IMR-90 (cell line): ENCODE data around the gene ST6GALNAC2. TPM values are rescaled to one million over a fixed set of nuclear protein-coding genes. Genes with fewer than 3 reads are reported as not detected.

Source experiments
- ATAC-seq: fragments of 200-7000 bp; cut with Tn5 transposase; 2 replicates; pipeline ENCODE4 v1.9.1; 2020; ENCODE audit warnings: low read depth, mild to moderate bottlenecking, moderate library complexity
- BruUV-seq: library from RNA; stranded (reverse); fragments of 400-500 nt; replicated peaks from 2 replicates; lab custom pipeline; 2021; lab: Mats Ljungman, UMichigan
- CTCF ChIA-PET: fragments of 300-600 bp; formaldehyde crosslinking; extraction: SDS; loops from one replicate; lab custom pipeline; 2021; ENCODE audit warnings: antibody characterized with exemption; lab: Yijun Ruan, JAX
- POLR2A ChIA-PET: fragments of 300-600 bp; sonication (Branson Sonifier 250); formaldehyde crosslinking; loops from one replicate; lab custom pipeline; 2022; ENCODE audit warnings: antibody characterized with exemption; ENCODE audit not compliant: unreplicated experiment; lab: Charles Lee
- DNase-seq: peaks from one replicate; pipeline ENCODE4 v3.0.0; 2013
- H2AFZ ChIP-seq: replicated peaks from 2 replicates; pipeline ENCODE3; 2013; ENCODE audit warnings: low read length, mild to moderate bottlenecking; ENCODE audit not compliant: poor library complexity
- H2AK5ac ChIP-seq: 2 replicates; pipeline ENCODE4 v1.6.1; 2013; ENCODE audit warnings: low read depth, low read length, inconsistent platforms
- H2AK9ac ChIP-seq: replicated peaks from 2 replicates; pipeline ENCODE3; 2013; ENCODE audit warnings: mild to moderate bottlenecking, low read depth, low read length, moderate library complexity; ENCODE audit not compliant: poor library complexity
- H2BK120ac ChIP-seq: 2 replicates; pipeline ENCODE4 v1.6.1; 2013; ENCODE audit warnings: low read depth, low read length, inconsistent platforms
- H2BK15ac ChIP-seq: 3 replicates; pipeline ENCODE4 v1.6.1; 2013; ENCODE audit warnings: low read depth, low read length, inconsistent platforms
- H2BK20ac ChIP-seq: 2 replicates; pipeline ENCODE4 v1.6.1; 2013; ENCODE audit warnings: low read depth, mild to moderate bottlenecking, inconsistent platforms, low read length, moderate library complexity
- H2BK5ac ChIP-seq: 2 replicates; pipeline ENCODE4 v1.6.1; 2013; ENCODE audit warnings: mild to moderate bottlenecking, low read depth, low read length, inconsistent platforms; ENCODE audit not compliant: poor library complexity, severe bottlenecking
- H3K14ac ChIP-seq: replicated peaks from 2 replicates; pipeline ENCODE4 v1.6.1; 2013; ENCODE audit warnings: low read depth, low read length, inconsistent platforms
- H3K18ac ChIP-seq: 2 replicates; pipeline ENCODE4 v1.6.1; 2013; ENCODE audit warnings: low read depth, low read length, control low read depth
- H3K23ac ChIP-seq: 2 replicates; pipeline ENCODE4 v1.6.1; 2013; ENCODE audit warnings: low read depth, low read length, inconsistent platforms
- H3K27ac ChIP-seq: 2 replicates; pipeline ENCODE4 v1.5.1; 2013; ENCODE audit warnings: mild to moderate bottlenecking, control low read depth, low read length; ENCODE audit not compliant: insufficient read depth
- H3K27me3 ChIP-seq: 2 replicates; pipeline ENCODE4 v1.6.1; 2013; ENCODE audit warnings: low read length; ENCODE audit not compliant: control insufficient read depth, insufficient read depth
- H3K36me3 ChIP-seq: 2 replicates; pipeline ENCODE4 v1.6.1; 2013; ENCODE audit warnings: low read length, mixed read lengths; ENCODE audit not compliant: control insufficient read depth, insufficient read depth
- H3K4ac ChIP-seq: 2 replicates; pipeline ENCODE4 v1.6.1; 2013; ENCODE audit warnings: low read depth, low read length, inconsistent platforms
- H3K4me1 ChIP-seq: 2 replicates; pipeline ENCODE4 v1.6.1; 2013; ENCODE audit warnings: low read length, mixed read lengths; ENCODE audit not compliant: control insufficient read depth, insufficient read depth
- H3K4me2 ChIP-seq: 2 replicates; pipeline ENCODE4 v1.6.1; 2013; ENCODE audit warnings: low read depth, mild to moderate bottlenecking, control low read depth, low read length, moderate library complexity
- H3K4me3 ChIP-seq: 2 replicates; pipeline ENCODE4 v1.5.1; 2013; ENCODE audit warnings: low read depth, mild to moderate bottlenecking, control low read depth, low read length, moderate library complexity; ENCODE audit not compliant: insufficient read depth
- H3K56ac ChIP-seq: 2 replicates; pipeline ENCODE4 v1.6.1; 2013; ENCODE audit warnings: low read length, inconsistent platforms; ENCODE audit not compliant: insufficient read depth; ENCODE audit errors: extremely low read depth
- H3K79me1 ChIP-seq, 2 experiments: 2 replicates each; pipeline ENCODE4 v1.6.1; 2013; ENCODE audit warnings: low read length in 2 of 2, inconsistent platforms in 1 of 2, low read depth in 1 of 2
- H3K9ac ChIP-seq: 2 replicates; pipeline ENCODE4 v1.6.1; 2013; ENCODE audit warnings: low read depth, low read length, control low read depth
- H3K9me1 ChIP-seq: 2 replicates; pipeline ENCODE4 v1.6.1; 2013; ENCODE audit warnings: low read length, inconsistent platforms; ENCODE audit not compliant: insufficient read depth
- H3K9me3 ChIP-seq: 2 replicates; pipeline ENCODE4 v1.6.1; 2013; ENCODE audit warnings: low read length; ENCODE audit not compliant: control insufficient read depth, insufficient read depth
- H4K20me1 ChIP-seq: 2 replicates; pipeline ENCODE4 v1.6.1; 2013; ENCODE audit warnings: low read length, inconsistent platforms; ENCODE audit not compliant: insufficient read depth
- H4K5ac ChIP-seq: 2 replicates; pipeline ENCODE4 v1.6.1; 2013; ENCODE audit warnings: mild to moderate bottlenecking, low read depth, low read length, control low read depth
- H4K8ac ChIP-seq, 2 experiments: 2 replicates each; pipeline ENCODE4 v1.6.1; 2013; ENCODE audit warnings: low read depth in 2 of 2, low read length in 2 of 2, control low read depth in 1 of 2, inconsistent platforms in 1 of 2
- H4K91ac ChIP-seq: 2 replicates; pipeline ENCODE4 v1.6.1; 2013; ENCODE audit warnings: low read depth, low read length, inconsistent platforms; ENCODE audit not compliant: insufficient read depth
- CEBPB ChIP-seq: IDR thresholded peaks from 2 replicates; pipeline ENCODE4 v1.6.1; 2012; ENCODE audit warnings: low read depth, low read length, improper control_type of control experiment
- CHD1 ChIP-seq: IDR thresholded peaks from 2 replicates; pipeline ENCODE4 v1.6.1; 2012; ENCODE audit warnings: low read depth, low read length, improper control_type of control experiment
- FOS ChIP-seq: fragments of 150-350 bp; IDR thresholded peaks from 2 replicates; pipeline ENCODE4 v1.6.1; 2016; ENCODE audit warnings: low read depth, low read length
- NFE2L2 ChIP-seq: fragments of 150-350 bp; IDR thresholded peaks from 2 replicates; pipeline ENCODE4 v1.6.1; 2016; ENCODE audit warnings: low read depth, mild to moderate bottlenecking, low read length
- RAD21 ChIP-seq: IDR thresholded peaks from 2 replicates; pipeline ENCODE4 v1.6.1; 2012; ENCODE audit warnings: low read length, improper control_type of control experiment
- RFX5 ChIP-seq: IDR thresholded peaks from 2 replicates; pipeline ENCODE4 v1.8.0; 2012; ENCODE audit warnings: low read depth, mild to moderate bottlenecking, low read length, moderate library complexity
- SMC3 ChIP-seq: fragments of 150-350 bp; IDR thresholded peaks from 2 replicates; pipeline ENCODE4 v1.6.1; 2016; ENCODE audit warnings: low read depth, mild to moderate bottlenecking, antibody characterized with exemption, low read length, moderate library complexity
- WGBS, 2 experiments: methylation state at CpG; one replicate each; pipeline versions ENCODE4 v1.1.5 to v1.1.7; 2013; ENCODE audit warnings: missing lambda C conversion rate in 2 of 2; ENCODE audit not compliant: insufficient read length in 1 of 2; ENCODE audit errors: extremely low coverage in 2 of 2; 5-methylcytosine and 5-hydroxymethylcytosine counted together
- dilution Hi-C: fragments of 300-500 bp; cut with HindIII; formaldehyde crosslinking; loops from one replicate; pipeline ENCODE4 v1.14.3; 2018; ENCODE audit warnings: low sequenced_read_pairs; ENCODE audit not compliant: unreplicated experiment
- in situ Hi-C: fragments of 300-500 bp; cut with MboI; formaldehyde crosslinking; loops from 3 replicates; pipeline ENCODE4 v1.14.3; 2019; ENCODE audit warnings: low sequenced_read_pairs, inconsistent platforms, mixed read lengths
- intact Hi-C: fragments of 100-400 bp; cut with micrococcal nuclease; formaldehyde crosslinking; loops from 2 replicates; pipeline ENCODE4 v1.10.0; 2022
- polyA plus RNA-seq, 3 experiments: library from polyadenylated mRNA; depleted of rRNA; stranded (reverse); fragments of >200 nt; gene quantifications; 2 replicates each; pipeline ENCODE4 v1.2.3, GENCODE V29; 2012; ENCODE audit warnings: low replicate concordance in 1 of 3
- total RNA-seq: library from RNA; depleted of rRNA; stranded (reverse); fragments of >200 nt; gene quantifications from 2 replicates; pipeline ENCODE4 v1.2.3, GENCODE V29; 2012
- TF ChIP-seq, protein P1 (sequence below): fragments of 150-350 bp; IDR thresholded peaks from 2 replicates; pipeline ENCODE4 v1.6.1; 2016; ENCODE audit warnings: low read depth, mild to moderate bottlenecking, low read length, moderate library complexity, borderline replicate concordance

Gene ST6GALNAC2
- total and polyA plus RNA-seq, 2 of the 4 experiments (the other 2 are of a cell fraction), result 0.10 TPM; not detected in 1

DNA sequence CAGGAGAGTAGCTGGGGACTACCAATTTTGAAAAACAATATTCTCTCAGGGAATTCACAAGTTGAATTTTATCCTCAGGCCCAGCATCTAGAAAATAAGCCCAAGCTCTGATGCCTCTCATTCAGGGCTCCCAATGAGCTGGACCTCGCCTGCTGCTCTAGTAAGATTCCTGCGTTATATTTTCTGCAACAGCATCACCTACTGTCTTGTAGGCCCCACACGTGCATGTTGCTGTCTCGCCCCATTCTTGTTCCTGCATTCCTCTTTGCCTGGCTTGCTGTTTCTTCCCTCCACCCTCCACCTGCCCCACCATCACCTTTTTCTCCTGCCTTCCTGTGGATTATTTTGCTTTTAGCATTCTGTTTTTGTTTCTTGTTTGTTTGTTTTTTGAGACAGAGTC lies 8.3 kb upstream of the ST6GALNAC2 start:
- intact Hi-C loops, result no loop called here

More for the DNA sequence above, 8.3 kb upstream of the ST6GALNAC2 start:
- in situ Hi-C loops, result no loop called here
- H2AK5ac ChIP-seq, result no peak overlapping the region
- no peak overlapping the region for H3K27ac ChIP-seq
- ChIA-PET POLR2A (interaction anchor here (0.6 kb wide), 1 partner anchor 132 kb away, joined by 3 read pairs; the partner anchor contains the start of genes JMJD6 and METTL23), CTCF (no interaction called here)
- dilution Hi-C loops, result no loop called here
- H3K4me1 ChIP-seq, result no peaks in the 10 kb centered on the region; the same call in 1 of the 2 replicates
- no peaks in the 10 kb centered on the region for H4K20me1 ChIP-seq
- H4K8ac ChIP-seq, result no peak overlapping the region
- no TSS peak for BruUV-seq
- no peak overlapping the region for H3K14ac ChIP-seq
- H2AFZ ChIP-seq, result no peak overlapping the region
- H2AK9ac ChIP-seq, result no peak overlapping the region
- 100% methylated on average over 2 of the region's 4 CpGs; no CpG with 5 or more reads in 1 of the 2 experiments for WGBS, 2 experiments
- no peak overlapping the region for H3K56ac ChIP-seq
- H3K4ac ChIP-seq, result no peak overlapping the region
- H4K5ac ChIP-seq, result no peak overlapping the region
- H3K9me3 ChIP-seq, result no peaks in the 10 kb centered on the region
- ATAC-seq (no peak), DNase-seq (no peak)
- no peak overlapping the region for H3K4me3 ChIP-seq
- no peak overlapping the region for H3K18ac ChIP-seq
- no peak overlapping the region for H2BK120ac ChIP-seq
- TF ChIP-seq FOS (no peak), RFX5 (no peak), NFE2L2 (no peak), CEBPB (no peak), SMC3 (no peak), CHD1 (no peak), RAD21 (no peak)
- TF ChIP-seq, protein P1, sequence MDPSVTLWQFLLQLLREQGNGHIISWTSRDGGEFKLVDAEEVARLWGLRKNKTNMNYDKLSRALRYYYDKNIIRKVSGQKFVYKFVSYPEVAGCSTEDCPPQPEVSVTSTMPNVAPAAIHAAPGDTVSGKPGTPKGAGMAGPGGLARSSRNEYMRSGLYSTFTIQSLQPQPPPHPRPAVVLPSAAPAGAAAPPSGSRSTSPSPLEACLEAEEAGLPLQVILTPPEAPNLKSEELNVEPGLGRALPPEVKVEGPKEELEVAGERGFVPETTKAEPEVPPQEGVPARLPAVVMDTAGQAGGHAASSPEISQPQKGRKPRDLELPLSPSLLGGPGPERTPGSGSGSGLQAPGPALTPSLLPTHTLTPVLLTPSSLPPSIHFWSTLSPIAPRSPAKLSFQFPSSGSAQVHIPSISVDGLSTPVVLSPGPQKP, result no peak
- H3K4me2 ChIP-seq, result no peak overlapping the region
- H3K79me1 ChIP-seq, result no peaks in the 10 kb centered on the region
- H3K23ac ChIP-seq, result no peak overlapping the region
- H3K36me3 ChIP-seq, result no peaks in the 10 kb centered on the region
- no peak overlapping the region for H2BK5ac ChIP-seq
- no peaks in the 10 kb centered on the region for H3K9me1 ChIP-seq
- no peak overlapping the region for H3K9ac ChIP-seq
- no peak overlapping the region for H2BK20ac ChIP-seq
- H3K27me3 ChIP-seq, result no peaks in the 10 kb centered on the region
- no peak overlapping the region for H2BK15ac ChIP-seq
- H4K91ac ChIP-seq, result no peak overlapping the region
